K562 (cell line): ENCODE measurements around the gene PCCA. TPM values are rescaled to one million over a fixed set of nuclear protein-coding genes. Genes with fewer than 3 reads are reported as not detected.

Source experiments
- ATAC-seq: fragments of 200-7000 bp; cut with Tn5 transposase; 3 replicates; pipeline ENCODE4 v1.9.1; 2020; ENCODE audit warnings: moderate library complexity
- BruUV-seq: library from RNA; stranded (reverse); fragments of 400-500 nt; replicated peaks from 2 replicates; lab custom pipeline; 2021; lab: Mats Ljungman, UMichigan
- CTCF ChIA-PET: fragments of 300-600 bp; formaldehyde crosslinking; extraction: SDS; loops from one replicate; lab custom pipeline; 2021; ENCODE audit warnings: low intra/inter-chr PET ratio; lab: Yijun Ruan, JAX
- POLR2A ChIA-PET: fragments of 300-600, 350-650 bp; sonication (Branson Sonifier 250); formaldehyde crosslinking; extraction: SDS; loops from one replicate; lab custom pipeline; 2021; ENCODE audit warnings: antibody characterized with exemption, inconsistent platforms; lab: Yijun Ruan, JAX
- DNase-seq, 4 experiments: peaks; one replicate each; pipeline versions ENCODE4 v3.0.0 to v3.0.0-alpha.2; 2011 to 2018; ENCODE audit warnings: low spot score in 3 of 4, mixed read lengths in 3 of 4; ENCODE audit errors: extremely low read depth in 1 of 4
- FAIRE-seq: peaks from 2 replicates; lab custom pipeline; 2011; peaks lifted over from hg19 to GRCh38; lab: Jason Lieb, UNC
- H2AFZ ChIP-seq: 2 replicates; pipeline ENCODE4 v1.6.0; 2011; ENCODE audit warnings: low read depth, low read length, control low read depth, inconsistent platforms
- H3K27ac ChIP-seq: fragments of 200-600 bp; 3 replicates; pipeline ENCODE4 v1.8.0; 2011; ENCODE audit warnings: low read depth, mild to moderate bottlenecking, control low read depth, inconsistent platforms, low read length, moderate library complexity, mixed read lengths; ENCODE audit errors: extremely low read depth
- H3K27me3 ChIP-seq, 2 experiments: fragments of 300-600 bp in 1 of 2; 2 replicates in 1 of 2; 3 replicates in 1 of 2; pipeline versions ENCODE4 v1.6.0 to v1.8.0; 2011; ENCODE audit warnings: inconsistent platforms in 2 of 2, low read length in 2 of 2, mild to moderate bottlenecking in 1 of 2, mixed read lengths in 1 of 2, moderate library complexity in 1 of 2; ENCODE audit not compliant: control insufficient read depth in 2 of 2, insufficient read depth in 2 of 2
- H3K36me3 ChIP-seq: fragments of 300-600 bp; 3 replicates; pipeline ENCODE4 v1.8.0; 2011; ENCODE audit warnings: mild to moderate bottlenecking, low read length, inconsistent platforms; ENCODE audit not compliant: control insufficient read depth, insufficient read depth
- H3K4me1 ChIP-seq, 2 experiments: fragments of 200-600 bp in 1 of 2; replicated peaks in 1 of 2; 2 replicates in 1 of 2; 3 replicates in 1 of 2; pipeline versions ENCODE4 v1.5.1 to v1.8.0; 2011; ENCODE audit warnings: inconsistent platforms in 2 of 2, low read length in 2 of 2, mild to moderate bottlenecking in 1 of 2, mixed read lengths in 1 of 2, moderate library complexity in 1 of 2; ENCODE audit not compliant: control insufficient read depth in 2 of 2, insufficient read depth in 2 of 2
- H3K4me2 ChIP-seq: 2 replicates; pipeline ENCODE4 v1.6.1; 2011; ENCODE audit warnings: low read length, control low read depth, inconsistent platforms, mixed read lengths; ENCODE audit not compliant: insufficient read depth
- H3K4me3 ChIP-seq: fragments of 200-600 bp; sonication (generic), shearing (Covaris generic); 2 replicates; pipeline ENCODE4 v1.5.1; 2016; ENCODE audit warnings: control low read depth, inconsistent platforms
- H3K79me2 ChIP-seq: fragments of 200-600 bp; 3 replicates; pipeline ENCODE4 v1.8.0; 2011; ENCODE audit warnings: low read length, inconsistent platforms; ENCODE audit not compliant: control insufficient read depth, insufficient read depth
- H3K9ac ChIP-seq, 2 experiments: 2 replicates each; pipeline versions ENCODE4 v1.6.0 to v1.6.1; 2011; ENCODE audit warnings: low read depth in 2 of 2, low read length in 2 of 2, control low read depth in 1 of 2, inconsistent platforms in 1 of 2, mild to moderate bottlenecking in 1 of 2, mixed read lengths in 1 of 2; ENCODE audit not compliant: insufficient read depth in 1 of 2
- H3K9me1 ChIP-seq: one replicate; pipeline ENCODE4 v1.6.0; 2011; ENCODE audit warnings: inconsistent platforms, mild to moderate bottlenecking, low read length, moderate library complexity; ENCODE audit not compliant: control insufficient read depth, insufficient read depth
- H3K9me3 ChIP-seq: replicated peaks from 2 replicates; pipeline ENCODE4 v1.5.1; 2011; ENCODE audit warnings: low read depth, low read length, inconsistent platforms; ENCODE audit not compliant: control insufficient read depth, insufficient read depth
- H4K20me1 ChIP-seq: replicated peaks from 2 replicates; pipeline ENCODE4 v1.6.1; 2011; ENCODE audit warnings: low read length, inconsistent platforms, mixed read lengths; ENCODE audit not compliant: control insufficient read depth, insufficient read depth
- CHD2 ChIP-seq: IDR thresholded peaks from 2 replicates; pipeline ENCODE4 v1.6.1; 2011; ENCODE audit warnings: low read depth, low read length
- SRSF9 ChIP-seq: fragments of 200-400 bp; formaldehyde crosslinking; IDR thresholded peaks from 2 replicates; pipeline ENCODE4 v1.6.1; 2017; ENCODE audit warnings: low read depth, low read length, borderline replicate concordance
- TCF15 ChIP-seq: fragments of 250-450 bp; sonication (Bioruptor Pico); IDR thresholded peaks from 2 replicates; pipeline ENCODE4 v1.8.0; 2022; ENCODE audit warnings: moderate library complexity, mild to moderate bottlenecking, inconsistent platforms
- WGBS: fragments of 100-300 bp; shearing (Covaris generic); methylation state at CpG from one replicate; pipeline ENCODE4 v1.1.6; 2016; ENCODE audit warnings: low coverage, mixed read lengths; ENCODE audit not compliant: insufficient coverage; ENCODE audit errors: missing lambda C conversion rate; 5-methylcytosine and 5-hydroxymethylcytosine counted together
- in situ Hi-C: fragments of 300-500 bp; cut with MboI; formaldehyde crosslinking; loops from 4 replicates; pipeline ENCODE4 v1.15.0; 2018; ENCODE audit warnings: inconsistent platforms, mixed read lengths
- intact Hi-C: fragments of 100-400 bp; cut with micrococcal nuclease; formaldehyde crosslinking; loops from 2 replicates; pipeline ENCODE4 v1.14.2; 2022
- polyA plus RNA-seq, 8 experiments: library from polyadenylated mRNA; depleted of rRNA in 4 of 8; stranded (reverse) in 5 of 8; unstranded in 3 of 8; fragments of >200 nt; fragmentation: Nextera tagmentation in 2 of 8; fragmentation: Illumina TruSeq in 1 of 8; extraction: Ambion mirVana in 2 of 8; extraction: Trizol in 1 of 8; gene quantifications; 2 replicates each; pipeline versions ENCODE4 v1.2.1 to v1.2.3, GENCODE V29; 2011 to 2014; ENCODE audit warnings: inconsistent platforms in 1 of 8, missing spikeins in 1 of 8
- total RNA-seq, 7 experiments: library from RNA; depleted of rRNA in 6 of 7; stranded (reverse); fragments of >200 nt in 6 of 7; fragmentation: Illumina TruSeq in 2 of 7; extraction: Trizol in 2 of 7; gene quantifications; 2 replicates each; pipeline versions ENCODE4 v1.2.1 to v1.2.3, GENCODE V29; 2011 to 2021; ENCODE audit warnings: low replicate concordance in 1 of 7
- TF ChIP-seq, protein P1 (sequence below): fragments of 450-650 bp; IDR thresholded peaks from 2 replicates; pipeline ENCODE4 v1.6.1; 2016
- TF ChIP-seq, protein P2 (sequence below), 2 experiments: fragments of 450-650 bp in 1 of 2; sonication (generic) in 1 of 2; formaldehyde crosslinking in 1 of 2; IDR thresholded peaks in 1 of 2; conservative IDR thresholded peaks in 1 of 2; 2 replicates each; pipeline versions ENCODE4 v1.6.1 to v1.8.1; 2016 to 2023; ENCODE audit warnings: mild to moderate bottlenecking in 2 of 2, moderate library complexity in 2 of 2, inconsistent platforms in 1 of 2, missing genetic modification reagents in 1 of 2

The PCCA gene
- total and polyA plus RNA-seq, 9 of the 15 experiments (the other 6 are each of a cell fraction or from before 2014, with no cell fraction given): 5.2 to 14.1 (median 9.7) TPM

DNA sequence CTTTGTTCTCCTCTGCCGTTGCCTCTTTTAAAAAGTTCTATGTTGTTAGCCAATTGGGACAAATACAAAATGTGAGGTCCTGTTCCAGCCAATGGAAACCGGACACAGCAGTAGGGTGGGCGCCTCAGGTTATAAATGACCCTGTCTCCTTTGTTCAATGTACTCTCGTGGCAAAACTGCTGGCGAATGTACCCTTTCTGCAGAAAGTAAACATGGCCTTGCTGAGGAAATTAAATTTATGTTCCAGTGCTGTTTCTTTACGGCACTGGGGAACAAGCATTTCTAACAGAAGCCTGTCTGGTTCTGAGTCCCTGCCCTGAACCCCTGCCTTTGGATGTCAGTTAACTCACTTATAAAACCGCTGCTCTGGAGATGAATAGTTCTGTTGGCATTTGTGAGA lies 140.7 kb downstream of the PCCA start:
- CTCF ChIA-PET: no interaction called here
- H3K9ac ChIP-seq: no peak overlapping the region
- no peak overlapping the region for H3K4me3 ChIP-seq
- H3K4me1 ChIP-seq: no peaks in the 10 kb centered on the region
- TF ChIP-seq, protein P1, sequence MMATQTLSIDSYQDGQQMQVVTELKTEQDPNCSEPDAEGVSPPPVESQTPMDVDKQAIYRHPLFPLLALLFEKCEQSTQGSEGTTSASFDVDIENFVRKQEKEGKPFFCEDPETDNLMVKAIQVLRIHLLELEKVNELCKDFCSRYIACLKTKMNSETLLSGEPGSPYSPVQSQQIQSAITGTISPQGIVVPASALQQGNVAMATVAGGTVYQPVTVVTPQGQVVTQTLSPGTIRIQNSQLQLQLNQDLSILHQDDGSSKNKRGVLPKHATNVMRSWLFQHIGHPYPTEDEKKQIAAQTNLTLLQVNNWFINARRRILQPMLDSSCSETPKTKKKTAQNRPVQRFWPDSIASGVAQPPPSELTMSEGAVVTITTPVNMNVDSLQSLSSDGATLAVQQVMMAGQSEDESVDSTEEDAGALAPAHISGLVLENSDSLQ: no peak
- TF ChIP-seq TCF15 (CRISPR knock-in tag) (no peak), CHD2 (no peak), SRSF9 (no peak)
- TF ChIP-seq, protein P2, sequence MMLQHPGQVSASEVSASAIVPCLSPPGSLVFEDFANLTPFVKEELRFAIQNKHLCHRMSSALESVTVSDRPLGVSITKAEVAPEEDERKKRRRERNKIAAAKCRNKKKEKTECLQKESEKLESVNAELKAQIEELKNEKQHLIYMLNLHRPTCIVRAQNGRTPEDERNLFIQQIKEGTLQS (IDR thresholded peaks at IDR 0.05): no peak
- TF ChIP-seq, protein P2 (CRISPR knock-in tag; conservative IDR thresholded peaks at IDR 0.05): no peak
- FAIRE-seq: no peak
- DNase-seq: no peak
- H3K27me3 ChIP-seq: no peaks in the 10 kb centered on the region
- H3K9me3 ChIP-seq: no peaks in the 10 kb centered on the region
- WGBS: 50% methylated on average over 7 of the region's 7 CpGs
- in situ Hi-C loops: loop anchor here (10.0 to 25.0 kb wide), 3 partner anchors 325 to 792 kb away; no protein-coding TSS in a partner anchor
- H3K79me2 ChIP-seq: no peaks in the 10 kb centered on the region
- intact Hi-C loops: loop anchor here (10.0 kb wide), 1 partner anchor 185 kb away; no protein-coding TSS in a partner anchor
- H2AFZ ChIP-seq: no peak overlapping the region
- no peaks in the 10 kb centered on the region for H3K36me3 ChIP-seq
- POLR2A ChIA-PET: no interaction called here
- no TSS peak for BruUV-seq
- no peak overlapping the region for H3K27ac ChIP-seq
- peaks cover 3% of the 10 kb centered on the region for H3K9me1 ChIP-seq
- no peaks in the 10 kb centered on the region for H4K20me1 ChIP-seq
- no peak for ATAC-seq
- no peak overlapping the region for H3K4me2 ChIP-seq
